Measurements from ENCODE around the gene NT5DC3.

NT5DC3 gene

DNA sequence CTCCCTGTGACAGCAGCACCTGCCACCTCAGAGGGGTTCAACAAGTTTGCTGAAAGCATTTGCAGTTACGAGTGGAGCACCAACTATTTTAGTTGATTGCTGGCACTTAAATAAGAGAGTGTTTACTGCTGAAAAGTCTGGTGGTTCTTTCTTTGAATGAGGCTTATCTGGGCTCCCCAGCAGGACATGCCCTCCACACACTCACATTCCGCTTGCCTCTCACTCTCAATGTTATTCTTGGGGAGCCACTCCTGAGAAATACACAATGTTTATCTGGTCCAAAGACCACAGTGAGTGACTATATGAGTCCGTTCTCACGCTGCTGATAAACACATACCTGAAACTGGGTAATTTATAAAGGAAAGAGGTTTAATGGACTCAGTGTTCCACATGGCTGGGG is 31.9 kb downstream of the NT5DC3 start:
- DNase-seq (ENCODE audit: low spot score): no peak

DNA sequence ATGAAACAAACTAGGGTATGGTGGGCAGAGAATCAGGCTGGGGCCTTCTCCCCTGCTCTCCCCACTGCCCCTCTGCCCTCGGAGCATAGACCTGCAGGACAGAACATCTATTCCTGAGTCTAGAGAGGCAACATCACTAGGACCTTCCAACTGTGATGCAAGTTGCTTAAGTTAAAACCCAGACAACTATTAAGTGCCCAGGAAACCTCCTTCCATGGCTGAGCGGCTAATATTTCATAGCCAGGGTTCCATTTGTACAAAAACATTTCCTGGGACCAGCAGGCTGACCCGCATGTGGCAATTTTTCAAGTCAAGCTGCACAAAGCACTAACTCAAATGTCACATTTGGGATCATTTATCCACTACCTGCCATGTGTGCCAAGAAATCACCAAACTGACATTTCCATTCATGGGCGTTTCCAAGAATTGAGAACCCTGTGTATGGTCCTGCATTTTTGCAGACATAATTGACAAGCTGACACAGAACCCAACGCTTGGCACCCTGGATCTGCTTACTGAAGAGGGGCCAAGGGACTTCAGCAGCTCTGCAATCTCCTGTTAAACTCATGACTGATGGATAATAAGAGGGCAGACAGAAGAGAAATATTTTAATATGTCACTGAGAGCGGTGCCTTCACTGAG is 32.7 kb downstream of the NT5DC3 start:
- DNase-seq (ENCODE audit: low spot score): no peak

DNA sequence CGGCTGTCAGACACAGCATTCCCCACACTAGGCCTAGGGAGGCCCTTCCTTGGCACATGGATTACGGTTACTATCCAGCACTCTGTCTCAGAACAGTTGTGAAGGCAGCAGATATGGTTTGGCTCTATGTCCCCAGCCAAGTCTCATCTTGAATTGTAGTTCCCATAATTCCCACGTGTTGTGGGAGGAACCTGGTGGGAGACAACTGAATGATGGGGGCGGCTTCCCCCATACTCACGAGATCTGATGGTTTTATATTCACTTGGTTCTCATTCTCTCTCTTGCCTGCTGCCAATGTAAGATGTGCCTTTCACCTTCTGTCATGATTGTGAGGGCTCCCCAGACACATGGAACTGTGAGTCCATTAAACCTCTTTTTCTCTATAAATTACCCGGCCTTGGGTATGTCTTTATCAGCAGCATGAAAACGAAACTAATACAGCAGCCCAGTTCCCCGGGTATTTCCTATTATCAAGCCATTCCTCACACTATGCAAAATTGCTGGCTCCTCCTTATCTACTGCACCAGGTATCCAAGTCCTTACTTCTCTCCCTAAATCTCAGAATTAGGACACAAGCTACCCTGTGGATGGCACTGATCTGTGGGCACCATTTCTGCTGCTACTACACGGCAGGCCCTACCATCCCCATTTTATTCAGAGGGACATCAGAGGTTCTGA is 33.3 kb downstream of the NT5DC3 start:
- no peak for DNase-seq (ENCODE audit: low spot score)

DNA sequence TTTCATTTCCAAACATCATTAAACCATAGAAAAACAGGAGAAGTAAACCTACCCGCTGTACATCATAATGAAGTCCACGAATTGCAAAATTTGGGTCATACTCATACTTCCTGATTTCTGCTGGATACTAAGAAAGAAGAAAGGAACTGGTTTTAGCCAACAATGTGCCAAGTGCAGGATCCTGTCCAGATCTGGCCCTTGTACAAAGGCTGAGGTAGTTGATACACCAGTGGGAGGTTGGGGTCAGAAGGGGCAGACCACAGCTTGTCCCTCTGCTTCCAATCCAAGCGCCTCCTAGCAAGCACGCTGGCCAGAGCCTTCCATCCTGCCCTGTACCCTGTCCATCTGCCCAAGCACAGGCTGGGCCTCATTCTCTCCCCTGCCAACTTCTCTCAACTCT is 34.2 kb downstream of the NT5DC3 start:
- no peak for DNase-seq (ENCODE audit: low spot score)

DNA sequence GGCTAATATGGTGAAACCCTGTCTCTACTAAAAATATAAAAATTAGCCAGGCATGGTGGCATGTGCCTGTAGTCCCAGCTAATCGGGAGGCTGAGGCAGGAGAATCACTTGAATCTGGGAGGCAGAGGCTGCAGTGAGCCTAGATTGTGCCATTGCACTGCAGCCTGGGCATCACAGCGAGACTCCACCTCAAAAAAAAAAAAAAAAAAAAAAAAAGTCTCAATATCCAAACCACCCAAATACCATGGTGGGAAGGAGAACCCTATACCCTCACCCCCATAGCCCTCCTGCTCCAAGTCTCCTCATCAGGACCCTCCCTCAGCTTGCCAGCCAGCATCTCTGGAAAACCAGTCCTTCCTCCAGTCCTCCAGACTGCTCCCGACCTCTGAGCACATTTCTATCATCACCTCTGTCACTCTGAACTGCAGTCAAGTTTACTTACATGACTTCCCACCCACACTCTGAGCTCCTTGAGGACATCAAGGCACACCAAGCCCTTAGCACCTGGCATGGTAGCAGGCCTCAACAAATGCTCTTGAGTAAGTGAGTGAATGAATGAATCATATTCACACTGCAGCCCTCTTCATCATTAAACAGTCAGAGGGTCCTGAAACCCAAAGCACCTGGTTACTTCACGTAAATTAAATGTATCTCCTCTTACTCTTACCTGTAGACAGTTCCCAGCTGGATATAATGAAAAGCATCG is 35.2 kb downstream of the NT5DC3 start:
- DNase-seq (ENCODE audit: low spot score): no peak

DNA sequence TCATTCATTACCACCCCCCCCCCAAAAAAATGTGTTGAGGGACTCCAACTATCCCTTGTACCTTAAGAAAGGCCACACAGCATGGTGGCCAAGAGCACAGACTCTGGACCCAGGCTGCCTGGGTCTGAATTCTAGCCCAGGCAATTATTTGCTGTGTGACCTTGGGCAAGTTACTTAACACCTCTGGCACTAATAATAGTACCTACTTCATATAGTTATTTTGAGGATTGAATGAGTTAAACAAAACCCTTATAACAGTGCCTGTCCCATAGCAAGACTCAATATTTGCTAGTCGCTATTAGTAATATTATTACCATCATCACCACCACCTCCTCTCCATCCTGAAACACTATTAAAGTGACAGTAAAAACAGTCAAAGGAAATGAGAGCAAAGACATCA is 37.2 kb downstream of the NT5DC3 start:
- no peak for DNase-seq (ENCODE audit: low spot score)

GRCh38 chr12:103802586-103802886 is 38.5 kb downstream of the NT5DC3 start:
- DNase-seq (ENCODE audit: low spot score): no peak

GRCh38 chr12:103801709-103802585 is 39.1 kb downstream of the NT5DC3 start:
- no peak for DNase-seq (ENCODE audit: low spot score)

GRCh38 chr12:103799857-103800771 is 40.9 kb downstream of the NT5DC3 start:
- no peak for DNase-seq (ENCODE audit: low spot score)

DNA sequence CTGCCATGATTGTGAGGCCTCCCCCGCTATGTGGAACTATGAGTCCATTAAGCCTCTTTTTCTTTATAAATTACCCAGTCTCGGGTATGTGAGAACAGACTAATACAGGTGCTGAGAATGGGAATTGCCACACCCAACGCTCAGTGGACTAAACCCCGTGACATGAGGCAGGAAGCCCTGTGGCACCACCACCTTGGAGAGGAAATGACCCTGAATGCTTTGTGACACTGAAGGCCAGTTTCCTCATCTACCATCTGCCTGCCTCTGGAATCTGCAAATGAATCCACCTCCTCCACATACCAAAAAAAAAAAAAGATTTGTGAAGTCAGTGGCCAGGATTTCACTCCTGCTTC is 41.6 kb downstream of the NT5DC3 start:
- DNase-seq (ENCODE audit: low spot score): no peak

- no peak for DNase-seq (ENCODE audit: low spot score)
Observed at GRCh38 chr12:103798586-103798985, 42.4 kb downstream of the NT5DC3 start.

DNA sequence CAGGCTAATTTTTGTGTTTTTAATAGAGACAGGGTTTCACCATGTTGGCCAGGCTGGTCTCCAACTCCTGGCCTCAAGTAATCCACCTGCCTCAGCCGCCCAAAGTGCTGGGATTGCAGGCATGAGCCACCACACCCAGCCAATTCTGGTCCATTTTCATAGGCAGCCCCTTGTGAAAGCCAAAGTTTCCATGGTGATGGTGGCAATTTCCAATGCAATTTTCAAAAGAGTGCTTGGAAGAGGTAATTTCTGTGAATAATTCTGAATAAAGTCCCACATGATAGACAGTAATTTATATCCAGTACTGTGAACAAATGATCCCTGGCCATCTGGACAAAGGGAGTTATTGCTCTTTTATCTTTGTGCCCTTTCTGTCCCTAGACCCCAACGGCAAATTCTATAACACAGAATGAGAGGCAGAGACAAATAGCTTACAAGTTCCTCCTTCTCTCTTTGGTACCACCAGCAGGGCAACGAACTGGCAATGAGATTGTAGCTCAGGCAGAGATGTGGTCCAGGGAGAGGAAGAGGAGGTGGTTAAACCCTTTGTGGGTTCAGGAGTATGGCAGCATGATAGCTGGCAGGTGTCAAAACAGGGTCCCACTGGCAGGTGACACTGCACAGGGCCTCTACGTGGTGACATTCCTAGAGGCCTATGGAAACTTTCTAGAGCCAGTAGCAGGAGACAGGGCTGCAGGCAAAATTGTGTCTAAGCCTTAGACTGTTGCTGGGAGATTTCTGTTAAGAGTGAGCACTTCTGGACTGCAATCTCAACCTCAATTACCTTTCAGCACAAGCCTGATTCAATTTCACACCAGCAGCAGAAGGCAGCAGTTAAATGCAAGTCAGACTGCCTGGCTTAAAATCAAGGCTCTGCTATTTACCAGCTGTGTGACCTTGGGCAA is 46.5 kb downstream of the NT5DC3 start:
- DNase-seq (ENCODE audit: low spot score): no peak

- DNase-seq (ENCODE audit: low spot score): no peak
Observed at GRCh38 chr12:103793512-103794045, 47.5 kb downstream of the NT5DC3 start.

DNA sequence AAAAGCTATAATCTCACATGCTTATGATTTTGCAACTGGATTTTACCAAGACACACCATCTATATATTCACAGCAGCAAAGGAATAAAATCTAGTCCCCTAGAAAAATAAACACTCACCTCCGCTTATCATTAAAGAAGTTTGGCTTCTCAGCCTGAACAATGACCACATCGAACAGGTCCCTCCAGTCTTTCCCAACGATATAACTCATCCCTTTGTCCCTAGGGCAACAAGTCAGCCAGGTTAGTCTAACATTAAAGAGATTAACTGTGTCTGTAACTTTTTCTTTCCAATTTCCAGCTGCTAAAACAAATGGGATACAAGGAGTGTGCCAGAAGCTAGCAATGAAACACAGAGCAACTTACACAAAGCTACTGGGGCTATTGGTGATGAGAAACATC is 48.0 kb downstream of the NT5DC3 start:
- DNase-seq (ENCODE audit: low spot score): no peak

- DNase-seq (ENCODE audit: low spot score): no peak
Observed at GRCh38 chr12:103791350-103791920, 49.6 kb downstream of the NT5DC3 start.

DNA sequence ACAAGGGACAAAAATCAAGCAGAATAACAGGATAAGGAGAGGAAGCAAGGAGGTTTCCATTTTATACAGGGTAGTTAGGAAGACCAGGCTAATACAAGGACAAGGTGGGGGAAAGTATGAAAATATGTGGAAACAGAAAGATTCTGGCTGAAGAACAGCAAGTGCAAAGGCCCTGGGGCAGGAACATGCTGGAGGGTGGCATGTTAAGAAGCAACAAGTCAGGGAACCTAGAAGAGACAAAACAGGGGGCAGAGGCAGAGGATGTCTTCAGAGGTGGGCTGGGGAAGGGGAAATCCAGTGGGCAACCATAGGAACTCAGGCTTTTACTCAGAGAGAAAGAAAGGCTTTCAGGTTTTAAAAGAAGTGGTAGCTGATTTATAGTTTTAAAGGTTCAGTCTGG is 54.8 kb downstream of the NT5DC3 start:
- DNase-seq (ENCODE audit: low spot score): no peak

DNA sequence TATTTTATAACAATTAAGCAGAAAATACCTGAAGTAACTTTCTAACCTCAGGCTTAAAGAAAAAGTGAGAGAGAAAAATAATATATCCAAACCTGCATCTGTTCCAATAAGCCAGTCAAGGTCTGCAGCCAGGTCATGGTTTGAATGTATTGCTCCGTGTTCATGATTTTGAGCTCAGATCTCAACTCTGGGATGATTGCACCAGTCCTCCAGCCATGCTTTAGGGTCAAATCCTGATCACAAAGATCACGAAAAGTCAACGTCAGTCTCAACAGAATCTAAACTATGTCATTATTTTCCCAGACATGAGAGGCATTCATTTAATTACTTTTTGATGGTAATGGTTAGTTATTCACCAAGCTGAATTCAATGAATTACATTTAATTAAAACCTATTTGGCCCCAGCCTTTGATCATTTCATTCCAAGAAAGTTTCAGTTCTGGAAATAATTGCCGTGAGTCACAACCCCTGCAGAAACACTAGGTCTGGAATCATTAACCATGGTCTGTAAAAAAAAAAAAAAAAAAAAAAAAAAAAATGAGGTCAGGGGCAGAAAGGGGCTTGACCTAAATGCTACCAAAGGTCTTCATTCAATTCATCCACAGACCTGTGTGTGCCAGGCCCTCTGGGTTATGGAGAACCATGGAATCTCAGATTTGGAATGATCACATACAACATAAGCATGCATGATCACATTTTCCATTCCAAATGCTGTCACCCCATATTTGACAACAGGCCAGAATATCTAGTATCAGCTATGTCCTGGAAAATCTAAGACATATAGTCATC is 55.6 kb downstream of the NT5DC3 start:
- no peak for DNase-seq (ENCODE audit: low spot score)

DNA sequence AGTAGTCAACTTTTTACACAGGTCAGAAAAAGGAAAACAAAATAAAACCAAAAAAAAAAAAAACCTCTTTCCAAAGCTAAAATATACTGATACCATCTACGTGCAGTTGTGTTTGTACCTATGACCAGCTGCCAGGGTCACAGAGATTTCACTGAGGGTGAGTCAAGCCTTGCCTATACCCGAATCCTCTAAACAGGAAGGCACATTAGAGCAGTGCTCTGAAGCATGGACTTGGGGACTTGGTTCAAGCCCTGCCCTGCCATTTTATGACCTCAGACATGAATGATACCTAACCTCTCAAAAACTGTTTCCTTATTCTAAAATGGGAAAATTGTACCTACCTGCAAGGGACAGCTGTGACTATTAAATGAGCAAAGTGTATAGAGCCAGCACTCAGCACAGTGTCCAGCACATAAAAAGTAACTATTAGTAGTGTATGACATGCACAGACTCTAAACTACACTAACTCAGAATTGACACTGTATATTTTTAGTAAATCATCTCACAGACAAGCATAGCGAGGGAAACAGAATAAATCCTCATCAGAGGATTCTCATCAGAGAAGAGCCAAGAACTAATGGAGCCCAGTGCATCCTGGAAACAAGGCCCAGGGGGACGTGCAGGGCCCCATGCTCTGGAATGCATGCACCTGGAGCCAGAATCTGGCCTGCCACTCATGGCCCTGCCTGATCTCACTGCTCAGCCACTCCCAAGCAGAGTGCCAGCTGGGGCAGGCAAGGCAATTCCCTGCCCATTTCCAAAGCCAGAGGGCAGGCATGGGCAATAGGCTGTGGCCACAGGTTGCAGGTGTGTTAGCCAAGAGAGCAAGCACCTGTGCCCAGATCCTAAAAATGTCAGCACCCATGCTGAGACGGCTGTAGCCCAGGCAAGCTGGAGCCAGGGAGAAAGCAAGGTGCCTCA is 57.0 kb downstream of the NT5DC3 start:
- no peak for DNase-seq (ENCODE audit: low spot score)

All from hepatic stellate cell (primary cell).